CD4-positive, alpha-beta T cell treated with Interleukin-6 at 100 ng/mL for 8 hours (primary cell): ENCODE results near the gene S100A12.
A peak's percentile ranks its signal among the peaks of the same experiment; 100 is the strongest.
"Not testable (repeated sequence)": the region's sequence is repeated elsewhere in the genome, so short reads cannot be mapped to it uniquely, and the experiment has no call there.

ENCODE experiments used
- DNase-seq: peaks from one replicate; pipeline ENCODE4 v3.0.0-alpha.2; 2020; ENCODE audit warnings: mixed read lengths, low spot score

Gene S100A12

DNA sequence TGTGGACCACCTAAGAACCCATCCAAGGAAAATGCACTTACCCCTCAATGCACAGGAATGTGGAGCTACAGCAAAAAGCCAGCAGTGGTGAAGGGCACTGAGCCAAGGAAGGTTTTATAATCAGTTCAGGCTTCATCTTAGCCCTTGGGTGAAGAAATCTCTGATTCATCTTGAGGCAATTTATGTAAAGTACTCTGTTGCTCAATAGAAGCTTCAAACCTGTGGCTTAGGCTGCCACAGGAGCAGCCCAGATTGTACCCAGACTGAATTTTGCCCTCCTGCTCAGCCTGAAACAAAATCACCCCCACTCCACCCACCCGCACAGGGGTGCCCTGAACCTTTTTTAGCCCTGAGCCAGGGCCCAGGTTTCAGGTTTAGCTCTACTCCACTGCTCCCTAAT, at the start of gene S100A12:
Gene S100A12, minus strand, starts transcription at position 111 of the 400 bp plus-strand sequence. CDS start 1,029 bp downstream, outside the sequence.
- DNase-seq = no peak

DNA sequence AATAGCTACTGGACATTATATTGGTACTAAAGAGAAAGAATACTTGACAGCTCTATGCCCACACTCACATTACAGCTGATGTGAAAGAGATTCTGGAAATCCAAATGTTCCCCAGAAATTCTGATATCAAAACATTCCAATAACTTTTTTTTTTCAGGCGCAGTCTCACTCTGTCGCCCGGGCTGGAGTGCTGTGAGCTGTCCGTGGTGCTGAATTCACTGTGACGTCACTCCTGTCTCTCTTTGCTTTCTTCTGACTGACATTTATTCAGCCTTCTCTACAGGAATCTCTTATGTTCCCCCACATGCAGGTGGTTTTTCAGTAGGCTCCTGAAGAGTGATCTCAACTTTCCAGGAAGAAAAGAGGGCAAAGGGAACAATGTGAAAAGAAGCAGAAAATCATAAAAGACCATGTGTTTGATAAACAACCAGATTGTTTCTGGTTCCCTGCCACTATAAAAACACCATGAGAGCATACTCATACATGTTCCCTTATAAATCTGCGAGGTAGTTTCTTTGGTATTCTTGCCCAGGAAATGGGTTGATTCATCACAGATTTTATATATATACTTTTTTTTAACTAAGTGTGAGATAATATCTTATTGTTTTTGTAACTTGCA, 47.1 kb upstream of the S100A12 start:
- peak; percentile 28 for DNase-seq

DNA sequence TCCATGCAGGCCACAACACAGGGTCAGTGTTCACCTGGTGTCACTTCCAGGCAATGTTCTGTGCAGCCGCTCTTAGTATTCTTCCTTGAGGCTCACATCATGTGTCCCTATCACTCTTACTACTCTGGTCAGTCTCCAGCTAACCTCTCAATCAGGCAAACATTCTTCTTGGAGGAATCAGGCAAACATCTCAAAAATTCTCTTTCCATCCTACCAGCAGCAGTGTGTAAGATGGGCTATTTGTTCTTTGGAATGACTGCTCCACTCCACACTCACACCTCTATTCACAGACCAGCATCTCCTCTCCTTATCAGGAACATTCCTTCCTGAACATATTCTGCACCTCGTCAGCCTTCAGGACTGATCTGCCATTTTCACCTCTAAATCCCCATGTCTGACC, 44.9 kb upstream of the S100A12 start:
- DNase-seq = no peak

DNA sequence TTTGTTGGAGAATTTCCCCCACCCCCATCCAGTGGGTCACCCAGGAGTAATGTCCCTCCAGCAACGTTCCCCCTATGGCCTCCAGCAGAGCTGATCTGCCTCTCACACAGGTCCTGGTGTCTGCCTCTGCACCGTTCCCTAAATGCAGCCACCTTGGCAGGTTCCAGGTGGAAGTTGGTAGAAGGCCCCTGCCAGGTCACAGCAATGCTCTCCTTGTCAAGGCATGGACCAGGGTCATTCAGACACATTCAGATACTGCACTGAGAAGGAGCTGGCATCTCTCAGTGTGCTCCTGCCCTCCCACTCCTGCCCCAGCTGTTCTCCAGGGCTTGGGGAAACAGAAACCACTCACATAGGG, 44.0 kb upstream of the S100A12 start:
- DNase-seq = not testable (repeated sequence)

DNA sequence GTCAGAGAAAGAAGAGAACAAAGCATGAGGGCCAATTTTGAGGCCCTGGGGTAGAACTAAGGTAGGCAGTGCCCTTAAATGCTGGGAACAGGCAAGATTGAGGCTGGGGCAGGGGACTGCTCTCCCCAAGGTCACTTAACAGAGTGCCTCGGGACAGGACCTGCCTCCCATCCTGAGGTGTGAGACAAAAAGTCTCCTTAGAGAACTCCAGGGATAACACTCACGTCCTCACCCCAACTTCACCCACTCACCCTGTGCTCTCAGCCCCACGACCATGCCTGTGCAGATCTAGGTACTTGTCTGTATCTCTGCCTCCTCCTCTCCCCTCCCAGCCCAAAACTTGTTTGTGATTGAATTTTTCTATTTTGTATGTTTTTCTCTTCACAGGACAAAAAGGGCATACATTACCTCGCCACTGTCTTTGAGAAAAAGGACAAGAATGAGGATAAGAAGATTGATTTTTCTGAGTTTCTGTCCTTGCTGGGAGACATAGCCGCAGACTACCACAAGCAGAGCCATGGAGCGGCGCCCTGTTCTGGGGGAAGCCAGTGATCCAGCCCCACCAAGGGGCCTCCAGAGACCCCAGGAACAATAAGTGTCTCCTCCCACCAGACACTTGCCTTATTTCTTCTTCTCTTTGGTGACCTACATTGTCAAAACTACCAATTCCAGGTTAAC, 43.5 kb upstream of the S100A12 start:
- not testable (repeated sequence) for DNase-seq

DNA sequence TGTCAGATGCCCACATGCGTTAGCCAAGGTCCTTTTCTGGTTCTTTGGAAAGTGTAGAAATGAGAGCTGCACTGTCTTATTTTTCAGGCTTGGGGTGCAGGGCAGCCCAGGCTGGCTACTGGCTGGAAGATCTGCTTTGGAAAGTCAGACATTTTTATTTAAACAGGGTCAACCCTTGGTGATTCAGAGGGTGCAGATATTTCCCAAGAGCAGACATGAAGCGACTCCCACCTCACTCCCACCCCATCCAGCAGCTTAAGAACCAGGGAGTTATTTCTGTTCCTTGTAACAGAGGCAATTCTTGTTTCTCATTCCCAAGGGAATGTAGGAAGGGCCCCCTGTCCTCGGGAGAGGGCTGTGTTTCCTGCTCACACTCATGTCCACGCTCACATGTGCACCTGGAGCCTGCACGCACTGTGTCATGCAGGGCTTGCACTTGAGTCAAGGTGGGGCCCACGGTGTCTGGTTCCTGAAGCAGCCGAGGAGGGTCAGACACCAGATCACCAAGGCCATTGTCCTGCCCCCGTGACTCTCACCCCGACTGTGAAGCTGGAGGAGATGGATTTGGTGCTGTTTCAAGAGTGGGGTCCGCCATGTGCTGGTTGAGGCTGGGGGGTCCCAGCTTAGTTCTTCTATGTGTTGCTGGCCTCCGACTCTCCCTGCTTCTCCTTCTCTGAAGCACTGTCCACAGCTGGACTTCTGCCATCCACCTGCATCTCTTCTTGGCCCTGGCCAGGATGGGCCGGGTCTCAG, 41.9 kb upstream of the S100A12 start:
- DNase-seq = no peak

DNA sequence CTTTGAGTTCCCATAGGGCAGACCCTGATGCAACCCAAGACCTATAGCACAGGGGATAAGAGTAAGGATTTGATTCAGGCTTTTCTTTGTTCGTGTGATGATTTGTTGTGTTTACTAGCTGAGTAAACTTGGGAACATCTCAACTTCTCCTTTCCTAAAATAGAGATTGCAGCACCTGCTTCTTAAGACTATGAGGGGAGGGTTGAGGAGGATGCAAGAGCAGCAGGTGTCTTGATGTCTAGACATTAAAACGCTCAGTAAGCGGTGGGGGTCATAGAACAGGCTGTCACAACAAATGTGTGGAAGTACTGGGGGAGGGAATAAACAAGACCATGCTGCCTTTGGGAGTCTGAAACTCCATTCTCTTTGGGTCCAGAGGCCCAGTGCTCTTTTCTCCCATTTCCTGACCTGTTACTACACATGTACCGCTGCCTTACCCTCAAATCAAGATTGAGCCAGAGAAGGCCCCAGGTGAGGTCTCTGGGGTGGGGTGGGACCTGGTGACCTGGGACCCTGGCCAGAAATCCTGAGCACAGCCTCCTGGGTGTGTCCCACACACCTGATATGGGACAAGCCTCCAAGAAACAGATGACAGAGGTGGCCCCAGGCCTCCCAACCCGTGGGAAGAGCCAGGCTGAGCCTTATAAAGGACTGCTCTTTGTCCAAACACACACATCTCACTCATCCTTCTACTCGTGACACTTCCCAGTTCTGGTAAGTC, 40.6 kb upstream of the S100A12 start, which contains the start of gene S100A7A:
Gene S100A7A, plus strand, starts transcription at position 671 of the 721 bp plus-strand sequence. CDS start 1,563 bp downstream, outside the sequence.
- DNase-seq = no peak

DNA sequence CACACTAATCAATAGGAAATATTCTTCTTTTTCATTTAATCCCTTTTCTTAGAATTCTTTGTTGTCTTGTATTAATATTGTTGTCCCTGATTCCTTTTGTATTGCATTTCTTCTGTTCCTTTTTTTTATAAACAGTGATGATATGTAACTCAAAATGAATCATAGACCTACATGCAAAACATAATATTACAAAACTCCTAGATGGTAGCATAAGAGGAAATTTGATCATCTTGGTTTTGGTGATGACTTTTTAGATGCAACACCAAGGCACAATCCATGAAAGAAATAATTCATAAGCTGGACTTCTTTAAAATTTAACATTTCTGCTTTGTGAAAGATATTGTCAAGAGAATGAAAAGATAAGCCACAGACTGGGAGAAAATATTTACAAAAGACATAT, 38.5 kb upstream of the S100A12 start:
- not testable (repeated sequence) for DNase-seq

DNA sequence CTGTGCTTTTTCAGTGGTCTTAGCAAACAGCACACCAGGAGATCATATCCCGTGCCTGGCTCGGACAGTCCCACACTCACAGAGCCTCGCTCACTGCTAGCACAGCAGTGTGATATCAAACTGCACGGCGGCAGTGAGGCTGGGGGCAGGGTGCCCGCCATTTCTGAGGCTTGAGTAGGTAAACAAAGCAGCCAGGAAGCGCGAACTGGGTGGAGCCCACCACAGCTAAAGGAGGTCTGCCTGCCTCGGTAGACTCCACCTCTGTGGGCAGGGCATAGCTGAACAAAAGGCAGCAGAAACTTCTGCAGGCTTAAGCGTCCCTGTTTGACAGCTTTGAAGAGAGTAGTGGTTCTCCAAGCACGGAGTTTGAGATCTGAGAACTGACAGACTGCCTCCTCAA, 31.9 kb upstream of the S100A12 start:
- DNase-seq = not testable (repeated sequence)

DNA sequence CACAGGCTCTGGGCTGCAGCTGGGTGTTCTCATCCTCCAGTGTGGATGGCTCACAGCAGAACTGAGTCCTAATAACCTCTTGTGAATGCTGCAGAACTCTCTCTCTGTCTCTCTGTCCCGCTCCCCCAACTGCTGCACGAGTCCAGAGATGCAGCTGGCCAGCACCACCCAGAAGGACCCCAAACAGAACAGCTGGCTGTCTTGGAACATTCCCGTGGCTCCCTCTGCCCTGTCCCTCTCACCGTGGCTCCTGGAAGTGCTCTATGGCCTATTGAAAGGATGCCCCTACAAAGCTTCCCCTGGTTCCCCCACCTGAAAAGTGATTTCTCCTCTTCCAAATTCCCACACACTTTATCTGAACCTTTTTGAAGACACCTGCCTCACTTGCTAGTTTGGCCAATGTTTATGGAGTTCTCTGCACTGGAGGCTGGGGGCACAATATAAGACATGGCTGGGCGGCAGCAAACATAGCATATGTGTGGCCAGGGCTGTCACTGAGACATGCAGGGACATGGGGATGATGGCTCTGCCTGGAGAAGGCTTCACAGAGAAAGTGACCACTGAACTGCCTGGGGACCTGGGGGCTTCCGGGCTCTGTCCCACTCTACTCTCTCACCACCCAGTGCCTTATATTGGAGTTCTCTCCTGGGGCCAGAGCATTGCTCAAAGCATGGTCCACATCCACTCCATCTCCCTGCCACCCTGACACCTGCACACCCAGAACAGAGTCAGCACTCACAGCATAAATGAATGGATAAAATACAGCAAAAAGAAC, 30.6 kb upstream of the S100A12 start:
- DNase-seq = not testable (repeated sequence)

DNA sequence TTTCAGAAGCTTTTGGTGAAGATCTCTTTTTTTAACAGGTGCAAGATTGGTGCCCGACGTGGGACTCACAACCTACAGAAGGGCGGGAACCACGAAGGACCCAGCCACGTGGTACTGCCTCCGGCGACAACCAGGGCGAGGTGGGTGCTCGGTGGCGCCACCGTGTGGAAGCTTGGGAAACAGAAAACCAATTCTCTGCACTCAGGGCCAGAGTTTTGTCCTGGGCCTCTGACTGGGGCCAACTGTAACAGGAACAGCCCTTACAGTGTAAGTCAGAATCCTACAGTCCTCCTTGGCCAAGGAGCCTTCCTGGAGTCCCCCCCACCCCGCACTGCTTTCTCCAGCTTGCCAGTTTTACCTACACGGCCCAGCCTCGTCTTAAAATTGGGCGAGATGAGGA, 29.3 kb upstream of the S100A12 start:
- DNase-seq = peak; percentile 31

DNA sequence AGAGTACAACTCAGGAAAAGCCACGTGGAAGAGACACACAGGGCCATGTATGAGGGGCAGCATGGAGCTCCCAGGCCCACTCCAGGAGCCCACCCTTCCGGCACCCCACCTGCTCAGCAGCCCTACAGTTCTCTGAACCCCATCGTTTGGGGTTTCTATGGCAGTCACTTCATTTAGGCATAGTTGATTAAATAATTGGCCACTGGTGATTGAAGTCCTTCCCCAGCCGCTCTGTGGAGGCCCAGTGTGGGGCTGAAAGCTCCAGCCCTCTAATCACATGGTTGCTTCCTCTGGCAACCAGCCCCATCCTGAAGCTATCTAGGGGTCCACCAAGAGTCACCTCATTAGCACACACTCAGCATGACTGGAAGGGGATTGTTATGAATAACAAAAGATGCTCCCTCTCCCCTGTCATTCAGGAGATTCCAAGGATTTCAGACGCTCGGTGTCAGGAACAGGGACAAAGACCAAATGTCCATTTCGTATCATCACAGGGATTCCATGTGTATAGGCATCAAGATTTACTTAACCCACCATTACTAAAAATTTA, 28.7 kb upstream of the S100A12 start:
- DNase-seq = no peak

DNA sequence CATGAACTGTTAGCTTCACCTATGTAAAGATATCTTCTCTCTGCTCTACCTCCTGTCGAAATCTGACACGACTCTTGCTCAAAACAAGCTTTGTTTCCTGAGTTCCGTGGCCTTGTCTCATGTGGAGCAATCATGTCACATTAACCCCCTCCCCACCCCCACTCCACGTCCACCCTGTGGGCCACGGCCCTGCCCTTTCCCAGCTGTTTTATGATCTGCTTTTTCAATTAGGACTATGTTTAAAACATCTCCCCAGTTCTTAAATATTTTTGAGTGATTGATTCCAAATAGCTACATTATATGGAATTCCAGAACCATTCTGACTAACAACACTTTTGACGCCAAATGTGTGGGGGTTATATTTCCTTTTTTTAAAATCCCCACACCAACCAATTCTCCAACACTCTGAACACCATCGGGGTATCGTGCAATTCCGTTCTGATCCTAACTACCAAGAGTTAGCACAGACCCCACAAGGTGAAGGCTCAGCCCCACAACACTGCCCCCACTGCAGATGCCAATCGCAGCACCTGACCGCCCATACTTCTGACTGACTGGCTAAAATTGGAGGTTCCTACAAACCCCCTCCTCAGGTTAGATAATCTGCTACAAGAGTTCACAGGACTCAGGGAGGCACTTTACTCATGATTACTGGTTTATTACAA, 28.1 kb upstream of the S100A12 start:
- DNase-seq = no peak

DNA sequence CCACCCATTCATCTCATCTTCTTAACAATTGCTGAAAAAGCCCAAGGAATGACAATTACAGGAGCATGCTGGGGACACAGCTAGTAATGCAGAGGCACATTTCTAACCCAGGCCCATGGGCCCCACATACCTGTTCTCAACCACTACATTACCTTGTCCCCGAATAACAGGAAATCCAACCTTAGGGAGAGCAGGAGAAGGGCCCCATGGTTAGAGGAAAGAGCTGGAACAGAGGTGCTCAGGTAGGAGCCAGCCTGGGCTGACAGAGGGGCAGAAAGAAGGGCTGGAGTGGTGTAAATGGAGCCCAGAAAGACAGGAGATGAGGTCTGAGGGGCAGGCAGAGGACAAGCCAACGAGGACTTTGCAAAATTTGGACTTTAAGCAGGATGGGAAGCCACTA, 26.8 kb upstream of the S100A12 start:
- no peak for DNase-seq

DNA sequence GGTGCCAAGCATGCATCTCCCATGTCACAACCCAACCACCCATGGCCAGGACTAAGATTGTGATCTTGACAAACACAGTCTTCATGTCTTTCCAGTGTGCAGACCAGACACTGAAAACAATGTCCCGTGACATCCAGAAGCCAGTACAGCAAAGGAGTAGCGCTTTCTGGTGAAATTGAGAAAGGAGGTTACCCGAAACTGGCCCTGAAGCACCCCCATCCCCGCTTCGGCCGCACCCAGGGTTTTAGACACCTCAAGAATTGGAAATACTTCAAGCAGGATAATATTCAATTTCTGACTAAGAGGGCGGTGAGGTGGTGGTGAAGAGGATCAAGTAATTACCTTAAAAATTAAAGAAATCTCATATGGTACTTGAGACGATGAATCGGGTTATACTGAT, 26.0 kb upstream of the S100A12 start:
- no peak for DNase-seq

DNA sequence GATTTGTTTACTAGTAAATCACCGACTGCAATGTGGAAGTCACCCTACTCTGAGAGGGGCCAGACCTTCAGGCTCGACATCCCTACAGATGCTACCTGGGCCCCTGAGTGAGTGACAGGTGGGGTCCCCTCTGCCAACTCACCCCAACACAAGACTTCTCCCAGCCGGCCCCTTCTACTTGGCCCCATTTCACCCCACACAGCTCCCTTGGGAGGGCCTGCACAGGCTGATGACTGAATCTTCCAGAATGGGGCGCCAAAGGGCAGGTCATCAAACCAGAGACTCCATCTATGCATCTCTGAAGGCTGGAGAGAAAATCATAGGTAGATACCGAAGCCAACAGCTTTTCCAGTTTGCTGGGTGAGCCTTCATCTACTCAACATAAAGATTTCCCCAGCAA, 24.8 kb upstream of the S100A12 start:
- DNase-seq = no peak

DNA sequence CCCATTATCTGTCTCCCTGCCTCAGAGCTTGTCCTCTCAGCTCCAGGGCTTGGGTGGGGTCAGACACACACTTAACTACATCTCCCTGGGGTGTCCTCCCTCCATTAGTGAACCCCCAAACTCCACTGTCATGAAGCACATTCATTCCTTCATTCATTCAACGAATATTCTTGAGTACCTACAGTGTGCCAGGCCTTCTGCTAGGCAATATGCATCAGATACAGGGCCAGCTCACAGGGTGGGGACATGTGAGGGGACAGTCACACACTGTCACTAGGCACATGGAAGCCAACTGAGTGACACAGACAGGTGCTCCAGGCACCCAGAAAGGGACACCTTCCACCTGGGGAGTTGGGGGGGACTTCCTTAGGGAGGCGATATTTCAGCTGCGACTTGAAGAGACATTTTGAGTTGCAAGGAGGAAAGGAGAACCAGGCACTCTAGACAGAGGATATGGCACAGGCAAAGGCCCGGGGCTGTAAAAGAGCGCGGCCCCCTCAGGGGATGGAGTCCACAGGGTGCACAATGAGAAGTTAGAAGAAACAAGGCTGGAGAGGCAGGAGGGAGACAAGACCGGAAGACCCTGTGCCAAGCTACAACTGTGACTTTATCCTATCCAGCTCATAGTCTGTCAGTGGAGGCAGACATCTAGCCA, 24.1 kb upstream of the S100A12 start:
- no peak for DNase-seq

DNA sequence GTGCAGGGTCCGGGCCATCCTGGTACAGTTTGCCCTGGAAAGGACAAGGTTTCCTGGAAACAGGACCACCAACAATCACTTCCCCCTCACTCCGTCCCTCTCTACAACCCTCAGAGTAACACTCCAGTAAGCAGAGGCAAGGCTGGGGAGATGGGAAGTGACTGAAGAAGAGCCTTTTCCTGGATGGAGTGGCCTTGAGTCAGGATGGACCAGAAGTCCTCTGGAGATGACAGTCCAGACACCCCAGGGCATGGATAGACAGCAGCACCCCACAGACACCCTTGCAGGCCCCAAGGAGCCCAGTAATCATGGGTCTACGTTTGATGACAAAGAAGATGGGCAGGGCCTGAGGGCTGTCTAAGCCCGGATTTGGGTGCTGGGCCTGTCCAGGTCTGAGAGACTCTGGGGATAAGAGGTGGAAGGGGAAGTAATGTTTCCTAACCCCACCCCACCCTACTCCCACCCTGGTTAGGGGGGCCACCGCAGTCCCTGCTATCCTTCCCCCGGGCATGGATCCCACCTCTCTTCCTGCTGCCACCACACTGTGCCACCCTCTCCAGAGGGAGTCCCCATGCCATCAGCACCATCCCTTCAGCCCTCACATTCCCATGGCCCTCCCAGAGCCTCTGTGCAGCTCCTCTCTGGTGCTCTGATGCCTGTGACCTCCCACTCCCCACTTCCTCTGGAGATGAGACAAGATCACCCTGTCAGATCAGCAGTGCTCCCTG, 22.7 kb upstream of the S100A12 start:
- DNase-seq = no peak
